ENCODE data around the gene DRD1.

DRD1 gene

GRCh38 chr5:175444060-175444904, at the start of gene DRD1:
Gene DRD1, minus strand, starts transcription at chr5:175444182. Its CDS starts 1,083 bp downstream, at chr5:175443099.
- DNase-seq: peak; percentile 8

GRCh38 chr5:175493726-175494125, 49.7 kb upstream of the DRD1 start:
- no peak for DNase-seq

GRCh38 chr5:175493260-175493659, 49.3 kb upstream of the DRD1 start:
- DNase-seq: no peak

- DNase-seq: no peak
Measured at GRCh38 chr5:175491223-175491622, 47.2 kb upstream of the DRD1 start.

GRCh38 chr5:175489693-175490443, 45.9 kb upstream of the DRD1 start:
- no peak for DNase-seq

GRCh38 chr5:175487514-175488222, 43.7 kb upstream of the DRD1 start:
- DNase-seq: no peak

GRCh38 chr5:175485631-175486030, 41.6 kb upstream of the DRD1 start:
- DNase-seq: no peak

- no peak for DNase-seq
Measured at GRCh38 chr5:175484829-175485228, 40.8 kb upstream of the DRD1 start.

GRCh38 chr5:175484322-175484721, 40.3 kb upstream of the DRD1 start:
- no peak for DNase-seq

GRCh38 chr5:175483337-175483736, 39.4 kb upstream of the DRD1 start:
- no peak for DNase-seq

- DNase-seq: peak; percentile 0
Measured at GRCh38 chr5:175479125-175479881, 35.3 kb upstream of the DRD1 start.

- peak; percentile 57 for DNase-seq
Measured at GRCh38 chr5:175478384-175479124, 34.6 kb upstream of the DRD1 start, which contains the start of gene SFXN1. Gene SFXN1, plus strand, starts transcription at chr5:175478560. Its CDS starts 13,544 bp downstream, at chr5:175492104.

GRCh38 chr5:175478008-175478383, 34.0 kb upstream of the DRD1 start:
- DNase-seq: peak; percentile 6

- DNase-seq: no peak
Measured at GRCh38 chr5:175477440-175477839, 33.5 kb upstream of the DRD1 start.

- no peak for DNase-seq
Measured at GRCh38 chr5:175475248-175475647, 31.3 kb upstream of the DRD1 start.

GRCh38 chr5:175472378-175472777, 28.4 kb upstream of the DRD1 start:
- no peak for DNase-seq

GRCh38 chr5:175471628-175472027, 27.6 kb upstream of the DRD1 start:
- no peak for DNase-seq

- no peak for DNase-seq
Measured at GRCh38 chr5:175471196-175471595, 27.2 kb upstream of the DRD1 start.

- no peak for DNase-seq
Measured at GRCh38 chr5:175470781-175471180, 26.8 kb upstream of the DRD1 start.

- no peak for DNase-seq
Measured at GRCh38 chr5:175469916-175470315, 25.9 kb upstream of the DRD1 start.

GRCh38 chr5:175468892-175469291, 24.9 kb upstream of the DRD1 start:
- DNase-seq: no peak

All from inflammatory macrophage treated with lipopolysaccharide for 4 hours (primary cell).